Activated CD8-positive, alpha-beta memory T cell treated with anti-CD3 and anti-CD28 coated beads, Interleukin-2, amount 50 U/mL, for 1 hour (primary cell): Measurements from ENCODE around the gene DGCR6.
"Not testable (repeated sequence)": the region's sequence is repeated elsewhere in the genome, so short reads cannot be mapped to it uniquely, and the experiment has no call there.

Experiments
- DNase-seq: peaks from one replicate; pipeline ENCODE4 v3.0.0-alpha.2; 2020; ENCODE audit errors: extremely low read depth

The DGCR6 gene

GRCh38 chr22:18905540-18906409, at the start of gene DGCR6:
DGCR6 (plus strand) TSS chr22:18906320; CDS start chr22:18906375, 55 bp downstream.
- DNase-seq: no peak

DNA sequence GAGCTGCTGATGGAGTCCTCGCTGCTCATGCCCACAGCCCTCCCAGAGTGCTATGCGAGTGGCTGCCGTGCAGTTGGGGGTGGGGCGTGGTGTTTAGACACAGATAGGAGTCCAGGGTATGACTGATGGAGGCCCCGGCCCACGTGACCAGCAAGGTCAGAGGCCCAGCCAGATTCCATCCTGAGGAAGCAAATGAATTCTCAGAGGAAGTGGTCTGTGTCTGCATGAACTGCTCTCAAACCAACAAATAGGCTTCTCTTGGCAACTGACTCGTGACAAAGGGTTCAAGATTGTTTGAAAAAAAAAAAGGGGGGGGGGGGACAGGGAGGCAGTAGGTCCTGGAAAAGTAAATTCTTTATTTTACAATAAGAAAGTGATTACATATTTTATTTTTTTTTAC, 46.8 kb upstream of the DGCR6 start:
- DNase-seq: not testable (repeated sequence)

DNA sequence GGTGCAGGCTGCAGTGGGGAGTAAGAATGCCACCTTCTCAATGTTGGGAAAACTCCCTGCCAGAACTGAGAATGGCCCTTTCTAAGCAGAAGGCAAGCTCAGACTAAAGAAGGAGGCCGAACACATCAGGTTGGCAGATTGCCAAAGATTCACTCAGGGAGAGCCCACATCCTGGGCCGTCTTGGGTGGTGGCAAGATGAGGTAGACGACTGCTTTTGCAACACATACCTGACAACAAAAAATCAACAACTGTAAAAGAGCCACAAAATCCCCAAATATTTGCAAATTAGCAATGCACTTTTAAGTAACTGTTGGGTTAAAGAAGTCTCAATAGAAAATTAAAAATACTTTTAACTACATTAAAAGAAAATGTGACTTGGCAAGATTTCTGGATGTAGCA, 24.9 kb upstream of the DGCR6 start:
- peak; percentile 33 for DNase-seq

DNA sequence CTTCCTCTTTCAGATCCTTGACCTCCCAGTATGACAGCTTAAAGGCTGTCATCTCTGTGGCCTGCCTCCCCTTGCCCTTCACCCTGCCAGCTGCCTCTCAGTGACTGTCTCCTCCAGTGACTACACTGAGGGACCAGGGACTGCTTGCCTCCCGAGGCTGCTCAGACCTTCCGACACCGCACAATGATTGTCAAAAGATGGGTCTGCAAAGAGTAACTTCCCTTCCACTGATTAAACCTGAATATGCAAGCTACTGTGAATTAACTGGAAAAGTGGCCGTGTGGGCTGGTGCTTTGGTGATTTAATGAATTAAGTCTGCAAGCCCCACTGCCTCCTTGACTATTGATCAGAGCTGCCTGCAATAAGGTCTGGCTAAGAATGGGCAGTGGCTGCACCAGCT, 21.7 kb upstream of the DGCR6 start:
- not testable (repeated sequence) for DNase-seq

DNA sequence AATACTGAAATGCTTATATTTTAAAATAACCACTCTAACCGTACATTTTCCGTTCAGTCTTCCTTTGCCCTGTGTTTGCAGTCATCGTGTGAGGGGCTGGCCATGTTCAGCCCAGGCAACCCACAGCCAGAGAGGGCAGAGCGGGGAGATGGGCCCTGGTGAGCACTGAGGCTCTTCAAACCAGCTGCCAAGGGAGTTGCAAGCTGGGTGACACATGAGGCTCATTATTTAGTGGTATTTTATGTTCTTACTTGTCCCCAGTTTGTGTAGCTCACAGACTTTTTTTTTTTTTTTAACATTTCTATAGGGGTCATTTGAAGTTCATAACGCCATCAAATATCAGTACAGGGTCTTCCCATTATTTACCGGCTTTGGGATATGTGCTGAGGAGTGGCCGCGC, 18.0 kb upstream of the DGCR6 start:
- no peak for DNase-seq

DNA sequence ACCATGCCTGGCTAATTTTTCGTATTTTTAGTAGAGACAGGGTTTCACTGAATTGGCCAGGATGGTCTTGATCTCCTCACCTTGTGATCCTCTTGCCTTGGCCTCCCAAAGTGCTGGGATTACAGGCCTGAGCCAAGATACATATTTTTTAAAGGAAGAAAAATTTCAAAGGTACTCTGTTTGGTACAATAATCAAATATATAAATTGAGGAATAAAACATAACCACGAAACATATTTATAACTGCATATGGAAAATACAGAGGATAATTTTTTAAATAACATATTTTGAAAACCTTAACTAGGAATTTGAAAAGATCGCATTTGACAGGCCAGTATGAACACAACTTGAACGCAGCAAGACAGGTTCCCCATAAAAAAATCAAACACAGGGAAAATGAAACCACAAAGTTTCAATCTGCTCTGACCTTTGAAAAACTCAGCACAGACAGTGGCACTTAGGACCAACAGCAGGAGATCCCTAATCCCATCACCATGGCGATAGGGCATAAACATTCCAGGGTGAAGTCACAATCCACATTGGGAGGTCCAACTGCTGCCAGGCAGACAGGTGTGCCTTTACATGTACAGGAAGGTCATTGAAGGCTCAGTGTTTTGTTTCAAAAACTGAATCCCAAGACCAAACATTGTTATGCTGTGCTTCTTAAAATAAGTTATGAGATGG, 15.5 kb upstream of the DGCR6 start:
- DNase-seq: not testable (repeated sequence)

DNA sequence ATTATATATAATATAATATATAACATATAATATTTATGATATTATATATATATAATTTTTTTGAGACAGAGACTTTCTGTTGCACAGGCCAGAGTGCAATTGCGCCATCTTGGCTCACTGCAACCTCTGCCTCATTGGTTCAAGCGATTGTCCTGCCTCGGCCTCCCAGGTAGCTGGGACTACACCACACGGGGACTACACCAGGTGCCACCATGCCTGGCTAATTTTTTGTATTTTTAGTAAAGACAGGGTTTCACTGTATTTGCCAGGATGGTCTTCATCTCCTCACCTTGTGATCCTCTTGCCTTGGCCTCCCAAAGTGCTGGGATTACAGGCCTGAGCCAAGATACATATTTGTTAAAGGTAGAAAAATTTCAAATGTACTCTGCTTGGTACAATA, 12.3 kb upstream of the DGCR6 start:
- not testable (repeated sequence) for DNase-seq

GRCh38 chr22:18896037-18896657, 10.0 kb upstream of the DGCR6 start:
- not testable (repeated sequence) for DNase-seq

DNA sequence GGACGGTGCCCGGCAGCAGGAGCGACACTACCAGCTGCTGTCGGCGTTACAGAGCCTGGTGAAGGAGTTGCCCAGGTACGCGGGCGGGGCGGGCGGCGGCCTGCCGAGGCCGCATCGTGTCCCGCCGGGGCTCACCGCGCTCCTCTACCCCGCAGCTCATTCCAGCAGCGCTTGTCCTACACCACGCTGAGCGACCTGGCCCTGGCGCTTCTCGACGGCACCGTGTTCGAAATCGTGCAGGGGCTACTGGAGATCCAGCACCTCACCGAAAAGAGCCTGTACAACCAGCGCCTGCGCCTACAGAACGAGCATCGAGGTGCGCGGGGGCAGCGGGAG, 258 bp downstream of the DGCR6 start:
- not testable (repeated sequence) for DNase-seq

- DNase-seq: peak; percentile 0
Measured at GRCh38 chr22:18906896-18907295, 776 bp downstream of the DGCR6 start.

DNA sequence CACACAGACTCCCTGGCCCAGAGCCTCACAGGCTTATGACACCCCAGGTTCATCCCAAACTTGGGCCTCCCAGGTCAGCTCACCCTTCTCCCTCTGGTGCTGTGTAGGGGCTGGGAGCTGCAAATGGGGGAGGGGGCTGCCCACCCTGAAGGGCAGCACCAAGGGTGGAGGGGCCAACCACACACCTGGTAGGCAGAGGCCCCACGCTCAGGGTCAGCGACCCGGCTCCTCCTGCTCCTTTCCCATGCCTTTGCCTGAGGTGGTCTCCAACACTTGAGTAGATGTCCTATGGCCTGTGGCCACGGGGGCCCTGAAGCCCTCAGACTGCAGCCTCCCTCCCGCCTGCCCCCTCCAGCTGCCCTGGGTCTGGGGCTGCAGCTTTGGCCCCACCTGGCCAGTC, 3.4 kb downstream of the DGCR6 start:
- no peak for DNase-seq

DNA sequence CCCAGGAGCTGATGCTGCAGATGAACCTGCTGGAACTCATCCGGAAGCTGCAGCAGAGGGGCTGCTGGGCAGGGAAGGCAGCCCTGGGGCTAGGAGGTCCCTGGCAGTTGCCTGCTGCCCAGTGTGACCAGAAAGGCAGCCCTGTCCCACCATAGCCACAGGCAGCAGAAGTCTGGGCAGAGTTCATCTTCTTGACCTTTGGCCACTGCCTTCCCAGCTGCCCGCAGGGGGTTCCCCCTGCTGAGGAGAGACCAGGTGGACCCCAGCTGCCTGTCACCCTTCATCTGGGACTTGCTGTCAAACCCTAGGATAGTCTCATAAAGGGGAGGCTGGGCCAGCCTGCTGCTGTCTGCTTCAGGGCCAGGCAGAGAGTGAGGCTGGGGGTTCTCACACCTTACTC, 5.4 kb downstream of the DGCR6 start:
- DNase-seq: not testable (repeated sequence)

GRCh38 chr22:18912264-18912946, 6.3 kb downstream of the DGCR6 start:
- DNase-seq: not testable (repeated sequence)

DNA sequence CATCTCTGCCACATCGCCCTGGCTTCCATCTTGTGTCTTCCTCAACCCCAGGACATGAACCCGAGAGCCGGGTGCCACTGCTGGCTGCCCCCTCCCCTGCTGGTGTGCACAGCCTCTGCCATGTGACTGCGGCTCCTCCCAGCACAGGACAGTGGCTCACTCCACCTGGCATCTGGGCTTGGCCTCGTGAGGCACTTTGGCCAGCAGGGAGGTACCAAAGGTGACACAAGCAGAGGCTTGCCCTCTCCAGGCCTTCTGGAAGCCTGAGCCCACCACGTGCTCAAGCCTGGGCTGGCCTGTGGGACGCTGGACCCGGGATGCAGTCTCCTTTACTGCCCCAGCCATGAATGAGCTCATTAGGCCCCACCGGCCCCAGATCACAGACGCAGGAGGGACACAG, 8.4 kb downstream of the DGCR6 start:
- not testable (repeated sequence) for DNase-seq

GRCh38 chr22:18915550-18915949, 9.4 kb downstream of the DGCR6 start:
- not testable (repeated sequence) for DNase-seq

DNA sequence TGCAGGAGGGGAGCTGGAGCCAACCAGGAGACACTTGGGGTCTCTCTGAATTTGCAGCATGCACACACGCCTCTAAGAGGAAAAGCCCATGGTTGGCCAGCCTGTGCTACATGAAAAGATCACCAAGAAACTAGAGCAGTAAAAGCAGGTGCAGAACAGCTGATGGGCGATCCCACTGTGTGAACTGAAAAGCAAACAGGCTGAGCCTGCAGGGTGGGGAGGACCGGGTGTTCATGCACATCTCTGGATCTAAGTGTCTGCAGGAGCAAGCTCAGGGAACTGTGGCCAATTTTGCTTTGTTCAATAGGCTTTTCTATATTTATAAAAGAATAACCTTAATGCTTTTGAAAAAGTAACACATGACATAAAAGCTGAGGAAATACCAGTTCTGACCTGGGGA, 11.7 kb downstream of the DGCR6 start:
- DNase-seq: not testable (repeated sequence)

DNA sequence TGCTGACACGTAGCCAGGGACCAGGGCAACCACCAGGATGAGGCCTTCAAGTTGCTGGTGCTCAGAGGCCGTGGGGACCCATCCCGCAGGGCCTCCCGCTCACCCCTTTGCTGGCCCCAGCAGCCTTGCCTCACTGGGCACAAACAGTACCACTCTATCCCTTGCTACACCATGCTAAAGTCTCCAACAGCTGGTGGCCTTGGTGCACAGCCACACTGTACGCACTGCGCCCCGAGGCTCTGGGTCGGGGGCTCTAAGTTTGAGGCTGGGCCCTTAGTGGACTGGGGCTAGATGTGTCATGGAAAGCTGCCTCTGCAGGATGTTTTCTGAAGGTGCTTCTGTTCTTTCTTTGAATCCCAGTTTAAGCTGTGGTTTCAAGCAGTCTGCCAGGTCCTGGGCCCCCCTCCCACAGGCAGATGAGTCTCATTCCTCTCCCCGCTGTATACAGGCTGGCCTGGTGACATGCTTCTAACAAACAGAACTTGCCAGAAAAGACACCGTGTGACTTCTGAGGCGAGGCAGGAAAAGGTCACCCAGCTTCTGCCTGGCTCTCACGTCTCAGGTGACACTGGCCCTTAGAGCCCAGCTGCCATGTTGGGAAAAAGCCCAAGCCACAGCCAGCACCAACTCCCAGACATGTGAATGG, 14.3 kb downstream of the DGCR6 start:
- DNase-seq: not testable (repeated sequence)

DNA sequence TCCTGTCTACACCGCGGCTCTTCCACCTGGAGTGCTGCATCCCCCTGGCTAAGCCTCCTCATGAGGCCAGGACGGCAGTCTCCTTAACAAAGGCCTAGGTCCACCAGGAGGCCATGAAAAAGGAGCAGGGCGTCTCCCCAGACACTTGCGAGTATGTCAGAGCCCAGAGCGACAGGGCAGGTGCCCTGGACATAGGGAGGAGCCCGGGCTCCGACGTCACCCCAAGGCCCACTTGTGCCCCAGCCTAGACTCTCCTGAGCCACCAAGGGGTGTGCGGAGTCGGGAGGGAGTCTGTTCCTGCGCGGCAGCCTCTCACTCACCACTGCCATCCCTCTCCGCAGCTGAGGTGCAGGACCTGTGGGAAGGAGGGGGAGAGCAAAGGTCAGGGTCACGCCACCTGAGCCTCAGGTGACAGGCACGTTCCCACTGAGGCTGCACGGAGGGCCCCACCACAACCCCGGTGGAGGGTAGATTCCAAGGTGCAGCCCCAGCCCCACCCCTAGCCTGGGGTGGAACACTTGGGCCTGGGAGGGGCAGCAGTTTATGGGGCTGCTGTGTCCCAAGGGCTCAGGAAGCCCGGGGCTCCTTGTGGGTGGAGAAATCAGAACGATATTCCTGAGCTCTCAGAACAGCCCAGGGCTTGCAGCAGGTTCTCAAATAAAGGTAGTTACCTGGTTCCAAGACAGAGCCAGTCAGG, 19.4 kb downstream of the DGCR6 start:
- no peak for DNase-seq

DNA sequence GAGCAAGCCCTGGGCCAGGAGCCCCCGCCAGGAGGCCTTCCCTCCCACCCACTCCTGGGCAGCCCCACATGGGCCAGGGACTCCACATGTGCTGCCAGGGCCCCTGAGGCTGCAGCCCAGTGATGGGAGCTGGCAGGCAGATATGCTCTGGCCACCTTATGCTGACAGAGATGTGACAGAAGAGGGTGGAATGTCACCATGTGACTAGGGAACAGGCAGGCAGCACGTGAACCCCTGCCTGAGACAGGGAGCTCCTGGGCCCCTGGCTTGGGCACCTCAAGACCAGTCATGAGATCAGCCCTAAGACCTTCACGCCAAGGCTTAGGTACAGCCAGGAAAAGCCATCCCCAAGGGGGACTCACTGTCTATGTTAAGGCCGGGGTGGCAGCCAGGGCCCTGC, 20.9 kb downstream of the DGCR6 start:
- DNase-seq: no peak

- DNase-seq: no peak
Measured at GRCh38 chr22:18927573-18927972, 21.5 kb downstream of the DGCR6 start.

DNA sequence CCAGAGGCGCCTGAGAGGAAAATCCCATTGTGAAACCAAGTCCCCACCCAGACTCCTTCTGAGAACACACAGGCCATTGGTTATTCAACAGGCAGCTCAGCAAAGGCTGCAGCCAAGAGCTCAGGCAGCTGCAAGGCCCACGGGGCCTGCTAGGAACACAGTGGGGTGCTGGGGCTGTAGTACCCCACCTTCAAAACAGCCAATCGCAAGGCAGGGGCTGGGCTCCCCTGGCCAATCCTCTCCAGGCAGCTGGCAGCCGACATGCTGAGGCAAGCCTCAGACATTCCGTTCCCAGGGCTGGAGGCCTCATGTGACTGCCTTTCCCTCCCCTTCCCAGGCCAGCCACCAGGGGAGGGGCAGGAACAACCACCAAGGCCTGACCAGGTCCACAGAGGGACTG, 23.3 kb downstream of the DGCR6 start:
- DNase-seq: no peak
